NCI-H748 (cell line): ENCODE data around the gene APEH.

Experiments
- DNase-seq: peaks from one replicate; lab custom pipeline; 2025; ENCODE audit not compliant: unreplicated experiment; lab: John Stamatoyannopoulos, UW

The APEH gene

DNA sequence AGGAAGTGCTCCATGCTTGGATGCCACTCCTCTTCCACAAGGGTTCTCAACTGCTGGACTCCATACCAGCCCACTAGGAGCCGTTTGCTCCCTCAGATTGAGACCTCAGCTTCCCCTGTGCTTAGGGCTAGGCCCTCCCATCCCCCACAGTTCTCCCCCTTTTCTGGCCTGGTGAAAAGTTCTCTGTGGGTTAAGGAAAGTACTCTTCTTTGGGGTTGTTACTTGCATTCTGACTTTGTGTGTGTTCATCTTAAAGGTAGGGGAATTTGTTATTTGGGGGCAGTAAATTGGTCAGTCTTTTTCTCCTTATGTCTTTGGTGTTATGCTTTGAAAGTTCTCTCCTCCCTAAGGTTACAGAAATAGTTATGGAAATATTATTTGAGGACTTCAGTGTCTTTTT is 24.0 kb upstream of the APEH start:
- no peak for DNase-seq

GRCh38 chr3:49650637-49651036 is 23.5 kb upstream of the APEH start:
- no peak for DNase-seq

- no peak for DNase-seq
These were observed 21.8 kb upstream of the APEH start for GRCh38 chr3:49652218-49652902.

- no peak for DNase-seq
These were observed 21.2 kb upstream of the APEH start for GRCh38 chr3:49652903-49653415.

DNA sequence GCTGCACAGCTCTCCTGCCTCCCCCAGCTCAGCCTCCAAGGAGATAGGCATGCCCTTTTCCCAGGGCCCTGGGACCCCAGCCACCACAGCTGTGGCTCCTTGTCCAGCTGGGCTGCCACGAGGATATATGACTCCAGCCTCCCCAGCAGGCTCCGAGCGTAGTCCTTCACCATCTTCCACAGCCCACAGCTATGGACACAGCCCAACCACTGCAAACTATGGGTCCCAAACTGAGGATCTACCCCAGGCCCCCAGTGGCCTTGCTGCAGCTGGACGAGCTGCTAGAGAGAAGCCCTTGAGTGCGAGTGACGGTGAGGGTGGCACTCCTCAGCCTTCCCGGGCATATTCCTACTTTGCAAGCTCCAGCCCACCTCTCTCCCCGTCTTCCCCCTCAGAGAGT is 20.5 kb upstream of the APEH start:
- DNase-seq = no peak

- DNase-seq = no peak
These were observed 19.9 kb upstream of the APEH start for GRCh38 chr3:49654176-49654825.

DNA sequence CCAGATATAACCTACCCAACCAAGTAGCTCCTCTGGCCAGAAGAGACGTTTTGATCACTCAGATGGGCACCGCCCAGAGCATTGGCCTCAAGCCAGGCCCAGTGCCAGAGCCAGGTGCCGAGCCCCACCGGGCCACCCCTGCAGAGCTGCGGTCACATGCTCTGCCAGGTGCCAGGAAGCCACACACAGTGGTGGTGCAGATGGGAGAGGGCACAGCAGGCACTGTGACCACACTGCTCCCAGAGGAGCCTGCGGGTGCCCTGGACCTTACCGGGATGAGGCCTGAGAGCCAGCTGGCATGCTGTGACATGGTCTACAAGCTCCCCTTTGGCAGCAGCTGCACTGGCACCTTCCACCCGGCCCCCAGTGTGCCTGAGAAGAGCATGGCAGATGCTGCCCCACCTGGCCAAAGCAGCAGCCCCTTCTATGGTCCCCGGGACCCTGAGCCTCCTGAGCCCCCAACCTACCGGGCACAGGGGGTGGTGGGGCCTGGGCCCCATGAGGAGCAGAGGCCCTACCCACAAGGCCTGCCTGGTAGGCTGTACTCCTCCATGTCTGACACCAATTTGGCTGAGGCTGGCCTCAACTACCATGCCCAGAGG is 19.1 kb upstream of the APEH start:
- DNase-seq = no peak

DNA sequence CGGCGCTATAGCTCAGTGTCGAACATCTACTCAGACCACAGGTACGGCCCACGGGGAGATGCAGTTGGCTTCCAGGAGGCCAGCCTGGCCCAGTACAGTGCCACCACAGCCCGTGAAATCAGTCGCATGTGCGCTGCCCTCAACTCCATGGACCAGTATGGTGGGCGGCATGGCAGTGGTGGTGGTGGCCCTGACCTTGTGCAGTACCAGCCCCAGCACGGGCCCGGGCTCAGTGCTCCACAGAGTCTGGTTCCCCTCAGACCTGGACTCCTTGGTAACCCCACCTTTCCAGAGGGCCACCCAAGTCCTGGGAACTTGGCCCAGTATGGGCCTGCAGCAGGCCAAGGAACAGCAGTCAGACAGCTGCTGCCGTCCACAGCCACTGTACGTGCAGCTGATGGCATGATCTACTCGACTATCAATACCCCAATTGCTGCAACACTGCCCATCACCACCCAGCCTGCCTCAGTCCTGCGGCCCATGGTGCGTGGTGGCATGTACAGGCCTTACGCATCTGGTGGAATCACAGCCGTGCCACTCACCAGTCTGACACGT is 18.3 kb upstream of the APEH start:
- no peak for DNase-seq

- no peak for DNase-seq
These were observed 17.5 kb upstream of the APEH start for GRCh38 chr3:49656541-49657112.

DNA sequence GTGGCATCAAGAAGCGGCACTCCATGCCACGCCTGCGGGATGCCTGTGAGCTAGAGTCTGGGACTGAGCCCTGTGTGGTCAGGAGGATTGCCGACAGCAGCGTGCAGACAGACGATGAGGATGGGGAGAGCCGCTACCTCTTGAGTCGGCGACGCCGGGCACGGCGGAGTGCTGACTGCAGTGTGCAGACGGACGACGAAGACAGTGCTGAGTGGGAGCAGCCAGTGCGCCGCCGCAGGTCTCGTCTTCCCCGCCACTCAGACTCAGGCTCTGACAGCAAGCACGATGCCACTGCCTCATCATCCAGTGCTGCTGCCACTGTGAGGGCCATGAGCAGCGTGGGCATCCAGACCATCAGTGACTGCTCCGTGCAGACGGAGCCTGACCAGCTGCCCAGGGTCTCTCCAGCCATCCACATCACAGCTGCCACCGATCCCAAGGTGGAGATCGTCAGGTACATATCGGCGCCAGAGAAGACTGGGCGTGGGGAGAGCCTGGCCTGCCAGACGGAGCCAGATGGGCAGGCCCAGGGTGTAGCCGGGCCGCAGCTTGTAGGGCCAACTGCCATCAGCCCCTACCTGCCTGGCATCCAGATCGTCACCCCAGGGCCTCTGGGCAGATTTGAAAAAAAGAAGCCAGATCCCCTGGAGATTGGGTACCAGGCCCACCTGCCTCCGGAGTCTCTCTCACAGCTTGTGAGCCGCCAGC is 16.8 kb upstream of the APEH start:
- DNase-seq = no peak

- no peak for DNase-seq
These were observed 15.4 kb upstream of the APEH start for GRCh38 chr3:49658711-49659110.

DNA sequence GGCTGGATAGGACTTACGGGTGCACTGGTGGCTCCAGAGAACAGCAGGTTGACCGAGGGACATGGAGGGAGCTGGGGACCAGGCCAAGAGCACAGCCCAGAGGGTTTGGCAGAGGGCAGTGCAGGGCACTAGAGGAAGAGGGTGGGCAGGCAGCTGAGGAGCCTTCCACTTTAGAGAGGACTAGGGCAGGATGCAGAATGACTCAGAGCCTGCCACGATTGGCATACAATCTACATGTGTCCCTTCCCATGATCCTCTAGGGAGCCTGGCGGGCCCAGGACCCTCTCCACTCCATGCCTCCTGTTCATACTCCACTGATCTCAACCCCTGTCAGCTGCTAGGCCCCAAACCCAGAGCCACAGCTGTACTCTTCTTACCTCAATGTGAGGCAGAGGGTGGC is 14.4 kb upstream of the APEH start:
- no peak for DNase-seq

DNA sequence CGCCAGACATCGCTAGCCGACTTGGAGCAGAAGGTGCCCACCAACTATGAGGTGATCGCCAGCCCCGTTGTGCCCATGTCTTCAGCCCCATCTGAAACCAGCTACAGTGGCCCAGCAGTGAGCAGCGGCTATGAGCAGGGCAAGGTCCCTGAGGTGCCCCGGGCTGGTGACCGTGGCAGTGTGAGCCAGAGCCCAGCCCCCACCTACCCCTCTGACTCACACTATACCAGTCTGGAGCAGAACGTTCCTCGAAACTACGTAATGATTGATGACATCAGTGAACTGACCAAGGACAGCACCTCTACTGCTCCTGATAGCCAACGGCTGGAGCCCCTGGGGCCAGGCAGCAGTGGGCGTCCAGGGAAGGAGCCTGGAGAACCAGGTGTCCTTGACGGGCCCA is 12.9 kb upstream of the APEH start:
- no peak for DNase-seq

GRCh38 chr3:49662021-49662420 is 12.1 kb upstream of the APEH start:
- no peak for DNase-seq

DNA sequence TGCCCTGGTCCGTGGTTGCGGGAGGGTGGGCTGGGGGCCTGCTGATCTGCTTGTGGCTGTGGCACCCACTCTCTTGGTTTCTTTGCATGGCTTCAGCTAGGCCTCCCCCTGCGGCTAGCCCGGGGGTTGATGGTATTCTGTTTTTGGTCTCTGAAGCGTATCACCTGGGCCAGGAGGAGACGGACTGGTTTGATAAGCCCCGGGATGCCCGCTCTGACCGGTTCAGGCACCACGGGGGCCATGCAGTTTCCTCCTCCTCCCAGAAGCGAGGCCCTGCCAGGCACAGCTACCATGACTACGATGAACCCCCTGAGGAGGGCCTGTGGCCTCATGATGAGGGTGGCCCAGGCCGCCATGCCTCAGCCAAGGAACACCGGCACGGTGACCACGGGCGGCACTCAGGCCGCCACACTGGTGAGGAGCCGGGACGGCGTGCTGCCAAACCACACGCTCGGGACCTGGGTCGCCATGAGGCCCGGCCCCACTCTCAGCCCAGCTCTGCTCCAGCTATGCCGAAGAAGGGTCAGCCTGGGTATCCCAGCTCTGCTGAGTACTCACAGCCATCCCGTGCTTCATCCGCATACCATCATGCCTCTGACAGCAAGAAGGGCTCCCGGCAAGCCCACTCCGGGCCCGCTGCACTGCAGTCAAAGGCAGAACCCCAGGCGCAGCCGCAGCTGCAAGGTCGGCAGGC is 11.3 kb upstream of the APEH start:
- DNase-seq = no peak

DNA sequence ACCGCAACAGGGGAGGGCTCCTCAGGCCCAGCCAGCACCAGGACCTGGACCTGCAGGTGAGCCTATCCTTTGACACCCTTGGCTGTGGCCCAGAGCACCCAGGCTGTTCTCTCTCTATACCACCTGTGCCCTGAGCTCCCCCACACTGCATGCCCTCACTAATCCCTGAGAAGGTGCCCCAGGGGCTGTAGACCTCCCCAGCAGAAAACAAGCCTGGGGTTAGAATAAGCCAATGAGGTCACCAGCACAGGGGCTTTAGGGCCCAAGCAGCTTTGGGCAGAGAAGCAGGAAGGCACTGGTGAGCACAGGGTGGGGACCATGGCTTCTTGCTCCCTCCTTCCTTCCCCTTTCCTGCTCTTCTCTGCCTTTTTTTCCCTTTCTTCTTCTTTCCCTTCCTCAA is 10.3 kb upstream of the APEH start:
- DNase-seq = no peak

- DNase-seq = no peak
These were observed 9.9 kb upstream of the APEH start for GRCh38 chr3:49664300-49664699.

DNA sequence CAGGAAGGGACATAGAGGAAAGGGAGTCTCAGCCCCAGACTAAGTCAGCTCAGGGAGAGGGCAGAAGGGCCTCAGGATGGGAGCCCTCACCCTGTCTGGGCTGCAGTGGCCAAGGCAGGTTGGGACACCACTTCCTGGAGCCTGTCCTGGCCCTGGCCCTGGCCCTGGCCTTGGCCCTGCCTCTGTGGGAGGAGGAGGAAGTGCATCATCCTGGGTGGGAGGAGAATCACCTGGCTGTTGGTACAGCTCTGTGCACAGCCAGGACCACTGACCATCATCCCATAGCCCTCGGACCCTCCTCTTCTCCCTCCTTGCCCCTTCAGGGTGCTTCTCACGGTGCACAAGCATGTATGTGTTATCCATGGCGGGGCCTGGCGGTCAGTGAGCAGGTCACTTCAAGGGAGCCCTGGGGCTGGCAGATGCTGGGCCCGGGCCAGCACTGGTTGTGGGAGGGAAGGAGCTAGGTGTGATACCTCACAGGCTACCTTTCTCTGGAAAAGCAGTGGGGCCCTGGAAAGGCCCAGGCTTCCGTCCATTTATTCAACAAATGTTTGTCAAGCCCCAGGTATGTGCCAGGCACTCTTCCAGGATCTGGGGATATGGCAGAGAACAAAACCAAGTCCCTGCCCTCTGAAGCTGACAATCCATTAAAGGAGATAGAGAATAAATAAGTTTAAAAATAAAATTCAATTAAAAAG is 8.2 kb upstream of the APEH start:
- no peak for DNase-seq

DNA sequence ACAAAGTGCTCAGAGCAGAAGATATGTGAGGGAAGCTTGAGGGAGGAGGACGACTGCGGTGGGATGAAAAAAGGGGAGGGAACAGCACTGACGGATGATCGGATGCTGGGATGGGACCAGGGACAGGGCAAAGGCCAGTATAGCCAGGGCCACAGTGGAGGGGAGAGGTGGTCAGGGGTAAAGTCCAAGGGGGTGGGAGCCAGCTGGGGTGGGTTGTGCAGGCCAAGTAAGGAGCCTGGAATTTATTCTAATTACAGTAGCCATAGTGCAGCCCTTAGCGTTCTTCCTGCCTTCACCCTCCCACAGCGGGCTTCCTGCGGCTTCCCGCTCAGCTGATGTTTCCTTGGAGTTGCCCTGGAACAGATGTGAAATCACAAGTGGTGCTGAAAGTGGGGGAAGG is 7.6 kb upstream of the APEH start:
- no peak for DNase-seq
